Ascending aorta (tissue), 2 donors: Measurements from ENCODE around the gene AEN. TPM values are rescaled to one million over a fixed set of nuclear protein-coding genes. Genes with fewer than 3 reads are reported as not detected.

Source experiments
- DNase-seq, 2 donors: peaks; one replicate each; pipeline ENCODE4 v3.0.0-alpha.2; 2019; ENCODE audit warnings: low spot score in 2 of 2
- H3K27ac ChIP-seq, 2 donors: fragments of 200-600 bp; sonication (generic); one replicate each; pipeline ENCODE4 v1.5.1; 2016 to 2017; ENCODE audit warnings: mild to moderate bottlenecking in 1 of 2
- H3K27me3 ChIP-seq: fragments of 200-600 bp; sonication (generic); one replicate; pipeline ENCODE4 v1.5.1; 2017
- H3K36me3 ChIP-seq, 2 donors: fragments of 200-600 bp; sonication (generic); one replicate each; pipeline ENCODE4 v1.5.1; 2016
- H3K4me1 ChIP-seq, 2 donors: fragments of 200-600 bp; sonication (generic); one replicate each; pipeline ENCODE4 v1.5.1; 2016 to 2017; ENCODE audit warnings: mild to moderate bottlenecking in 1 of 2
- H3K4me3 ChIP-seq, 2 donors: fragments of 200-600 bp; sonication (generic); one replicate each; pipeline ENCODE4 v1.5.1; 2016 to 2017; ENCODE audit warnings: mild to moderate bottlenecking in 1 of 2
- H3K9me3 ChIP-seq, 2 donors: fragments of 200-600 bp; sonication (generic); one replicate each; pipeline ENCODE4 v1.5.1; 2016
- CTCF ChIP-seq, 3 experiments: fragments of 200-600 bp in 2 of 3; fragments of 450-650 bp in 1 of 3; sonication (generic) in 2 of 3; IDR thresholded peaks; one replicate each; pipeline ENCODE4 v1.5.1; 2016 to 2019; ENCODE audit warnings: antibody characterized with exemption in 3 of 3, mild to moderate bottlenecking in 1 of 3, moderate library complexity in 1 of 3
- intact Hi-C: fragments of 100-400 bp; cut with DNase I; formaldehyde crosslinking; loops from one replicate; pipeline ENCODE4 v1.15.1; 2023
- total RNA-seq: library from RNA; depleted of rRNA; stranded (reverse); fragments of >200 nt; gene quantifications from one replicate; pipeline ENCODE4 v1.1.0, GENCODE V29; 2016

The AEN gene
- total RNA-seq, 1 donor from 2014 or later, result 13.5 TPM

GRCh38 chr15:88621789-88622604, 857 bp downstream of the AEN start:
- DNase-seq, result peak in 1 of 2 donors; percentile 59
- Histone ChIP-seq H3K9me3 (no peaks in the 10 kb centered on the region), H3K4me1 (peaks cover 5 to 26% of the 10 kb centered on the region in 2 donors), H3K27ac (peak overlapping the region; percentile 91 to 93), H3K36me3 (peaks cover 11% of the 10 kb centered on the region in 2 donors), H3K27me3 (no peaks in the 10 kb centered on the region), H3K4me3 (peak overlapping the region; percentile 73 to 97)
- no peak for TF ChIP-seq CTCF (IDR thresholded peaks at IDR 0.05)
- intact Hi-C loops, result loop anchor here (1.0 to 10.0 kb wide), 4 partner anchors 16 to 712 kb away; partner anchors contain the start of genes MRPL46, MRPS11 and POLG

DNA sequence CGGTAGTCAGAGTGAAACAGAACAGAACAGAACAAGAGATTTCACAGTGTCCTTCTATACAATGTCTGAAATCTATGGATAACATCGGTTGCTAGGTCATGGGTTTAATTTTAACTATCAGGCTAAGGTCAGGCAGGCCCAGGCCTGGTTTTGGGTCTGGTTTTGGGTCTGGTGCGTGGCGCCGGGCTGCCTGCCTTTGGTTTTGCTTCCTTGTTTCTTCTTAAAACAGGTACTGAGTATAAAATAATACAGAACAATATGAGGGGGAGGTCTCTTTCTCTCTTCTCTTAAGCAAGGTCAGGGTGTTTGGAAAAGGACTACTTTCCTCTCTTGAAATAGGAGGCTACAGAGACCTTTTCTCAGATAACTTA, 1.4 kb downstream of the AEN start:
- peak in 1 of 2 donors; percentile 53 for DNase-seq
- Histone ChIP-seq H3K27me3 (no peaks in the 10 kb centered on the region), H3K4me3 (peak overlapping the region; percentile 73 to 97), H3K27ac (peak overlapping the region; percentile 91 to 93), H3K9me3 (no peaks in the 10 kb centered on the region), H3K4me1 (peaks cover 5 to 26% of the 10 kb centered on the region in 2 donors), H3K36me3 (peaks cover 15 to 17% of the 10 kb centered on the region in 2 donors)
- intact Hi-C loops, result loop anchor here (10.0 kb wide), 1 partner anchor 572 kb away; no protein-coding TSS in a partner anchor
- TF ChIP-seq CTCF (IDR thresholded peaks at IDR 0.05), result no peak

- intact Hi-C loops, result loop anchor here (10.0 kb wide), 1 partner anchor 572 kb away; no protein-coding TSS in a partner anchor
- DNase-seq, result peak in 1 of 2 donors; percentile 64
- TF ChIP-seq CTCF (IDR thresholded peaks at IDR 0.05), result no peak
- Histone ChIP-seq H3K27ac (peak overlapping the region; percentile 91 to 93), H3K4me3 (peak overlapping the region in 1 of 2 donors; percentile 97), H3K4me1 (peaks cover 5 to 26% of the 10 kb centered on the region in 2 donors), H3K36me3 (peaks cover 17 to 22% of the 10 kb centered on the region in 2 donors), H3K27me3 (no peaks in the 10 kb centered on the region), H3K9me3 (no peaks in the 10 kb centered on the region)
Observed at GRCh38 chr15:88623061-88623460, 1.9 kb downstream of the AEN start.

DNA sequence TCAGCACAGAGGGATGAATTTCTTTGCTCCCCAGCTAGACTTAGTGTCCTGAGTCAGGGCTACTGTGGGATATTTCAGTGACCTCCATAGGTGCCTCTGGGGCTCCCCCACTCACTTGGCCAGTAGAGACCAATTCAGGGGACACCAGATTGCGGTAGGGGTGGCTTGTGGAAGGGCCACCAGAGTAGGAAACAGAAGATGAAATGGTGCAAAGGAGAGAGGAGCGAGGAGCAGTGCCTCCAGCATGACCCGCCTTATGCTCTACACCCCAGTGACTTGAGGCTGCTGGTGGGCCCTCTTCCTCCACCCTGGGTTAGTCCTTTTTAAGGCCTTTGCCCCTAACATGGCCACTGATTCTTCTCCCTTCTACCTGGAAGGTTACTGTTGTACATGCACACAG, 2.5 kb downstream of the AEN start:
- peak in 1 of 2 donors; percentile 55 for DNase-seq
- H3K9me3 ChIP-seq, result no peaks in the 10 kb centered on the region
- peaks cover 20 to 28% of the 10 kb centered on the region in 2 donors for H3K36me3 ChIP-seq
- intact Hi-C loops, result loop anchor here (10.0 kb wide), 1 partner anchor 571 kb away; no protein-coding TSS in a partner anchor
- H3K27me3 ChIP-seq, result no peaks in the 10 kb centered on the region
- H3K4me3 ChIP-seq, result peak overlapping the region in 1 of 2 donors; percentile 48
- H3K4me1 ChIP-seq, result peaks cover 5 to 26% of the 10 kb centered on the region in 2 donors
- no peak for TF ChIP-seq CTCF (IDR thresholded peaks at IDR 0.05)
- peak overlapping the region; percentile 31 to 93 for H3K27ac ChIP-seq

- TF ChIP-seq CTCF (IDR thresholded peaks at IDR 0.05), result peak; percentile 43 to 60 (median 58)
Observed at GRCh38 chr15:88624156-88624970, 3.2 kb downstream of the AEN start.

More at GRCh38 chr15:88624156-88624970, 3.2 kb downstream of the AEN start:
- DNase-seq, result peak in 1 of 2 donors; percentile 60
- Histone ChIP-seq H3K9me3 (no peaks in the 10 kb centered on the region), H3K27ac (peak overlapping the region; percentile 31 to 40), H3K4me1 (peaks cover 5 to 26% of the 10 kb centered on the region in 2 donors), H3K36me3 (peaks cover 27 to 35% of the 10 kb centered on the region in 2 donors), H3K27me3 (no peaks in the 10 kb centered on the region), H3K4me3 (peak overlapping the region in 1 of 2 donors; percentile 48)
- intact Hi-C loops, result loop anchor here (10.0 kb wide), 1 partner anchor 570 kb away; no protein-coding TSS in a partner anchor
